ENCODE measurements around the gene NFATC2. TPM values are rescaled to one million over a fixed set of nuclear protein-coding genes. Genes with fewer than 3 reads are reported as not detected.
A peak's percentile ranks its signal among the peaks of the same experiment; 100 is the strongest.

The NFATC2 gene
- total and polyA plus RNA-seq, 8 donors, result 5.3 to 12.3 (median 8.5) TPM

- no peak for TF ChIP-seq CTCF (IDR thresholded peaks at IDR 0.05)
- DNase-seq, result peak in 3 of 4 donors; percentile 70 to 82 (median 72)
- no peak overlapping the region for H3K4me3 ChIP-seq
Measured at GRCh38 chr20:51563486-51564332, 21.2 kb upstream of the NFATC2 start.

GRCh38 chr20:51563174-51563485 lies 20.6 kb upstream of the NFATC2 start:
- no peak for TF ChIP-seq CTCF (IDR thresholded peaks at IDR 0.05)
- intact Hi-C loops (cut with DNase I), result no loop called here
- peaks cover 17 to 69% of the 10 kb centered on the region in 2 donors for H3K27me3 ChIP-seq
- ATAC-seq, result no peak
- peak overlapping the region in 1 of 2 donors; percentile 30 for H3K4me3 ChIP-seq
- H3K36me3 ChIP-seq, result no peaks in the 10 kb centered on the region
- peak overlapping the region; percentile 83 to 89 for H3K27ac ChIP-seq
- no peak for DNase-seq
- H3K4me1 ChIP-seq, result peaks cover 23 to 32% of the 10 kb centered on the region in 2 donors
- no peaks in the 10 kb centered on the region for H3K9me3 ChIP-seq

More at GRCh38 chr20:51563486-51564332, 21.2 kb upstream of the NFATC2 start:
- peak overlapping the region; percentile 83 to 89 for H3K27ac ChIP-seq
- H3K4me1 ChIP-seq, result peaks cover 23 to 32% of the 10 kb centered on the region in 2 donors
- intact Hi-C loops (cut with DNase I), result no loop called here
- H3K27me3 ChIP-seq, result peaks cover 17 to 64% of the 10 kb centered on the region in 2 donors
- H3K36me3 ChIP-seq, result no peaks in the 10 kb centered on the region
- peak; percentile 65 for ATAC-seq
- H3K9me3 ChIP-seq, result no peaks in the 10 kb centered on the region

GRCh38 chr20:51562332-51563173 lies 20.0 kb upstream of the NFATC2 start:
- ATAC-seq (peak; percentile 79), DNase-seq (peak; percentile 78 to 97 (median 90))
- Histone ChIP-seq H3K4me1 (peaks cover 23 to 32% of the 10 kb centered on the region in 2 donors), H3K4me3 (peak overlapping the region; percentile 30 to 37), H3K9me3 (no peaks in the 10 kb centered on the region), H3K27ac (peak overlapping the region; percentile 83 to 89), H3K27me3 (peaks cover 17 to 74% of the 10 kb centered on the region in 2 donors), H3K36me3 (no peaks in the 10 kb centered on the region)
- intact Hi-C loops (cut with DNase I), result no loop called here
- TF ChIP-seq CTCF (IDR thresholded peaks at IDR 0.05), result no peak

GRCh38 chr20:51562027-51562331 lies 19.5 kb upstream of the NFATC2 start:
- Histone ChIP-seq H3K27ac (peak overlapping the region; percentile 83 to 89), H3K27me3 (peaks cover 17 to 74% of the 10 kb centered on the region in 2 donors), H3K36me3 (no peaks in the 10 kb centered on the region), H3K9me3 (no peaks in the 10 kb centered on the region), H3K4me3 (peak overlapping the region; percentile 30 to 37), H3K4me1 (peaks cover 23 to 32% of the 10 kb centered on the region in 2 donors)
- DNase-seq (no peak), ATAC-seq (no peak)
- no peak for TF ChIP-seq CTCF (IDR thresholded peaks at IDR 0.05)
- intact Hi-C loops (cut with DNase I), result no loop called here

Measured in left lung (tissue), 10 donors.